ACC112 (cell line): Measurements from ENCODE around the gene LY86.
A peak's percentile ranks its signal among the peaks of the same experiment; 100 is the strongest.

ENCODE experiments used
- H2AFZ ChIP-seq: fragments of 200-600 bp; sonication (generic); one replicate; pipeline ENCODE4 v1.6.0; 2017; ENCODE audit warnings: antibody characterized with exemption, low read length; ENCODE audit not compliant: unreplicated experiment
- H3K27ac ChIP-seq: fragments of 200-600 bp; sonication (generic); 2 replicates; pipeline ENCODE4 v1.5.1; 2014; ENCODE audit warnings: low read depth, mild to moderate bottlenecking, antibody characterized with exemption, low read length, moderate library complexity
- H3K27me3 ChIP-seq: fragments of 200-600 bp; sonication (generic); 2 replicates; pipeline ENCODE4 v1.6.1; 2014; ENCODE audit warnings: mild to moderate bottlenecking, antibody characterized with exemption, low read length, moderate library complexity, mixed read lengths; ENCODE audit not compliant: insufficient read depth
- H3K36me3 ChIP-seq: fragments of 200-600 bp; sonication (generic); 2 replicates; pipeline ENCODE4 v1.6.1; 2016; ENCODE audit warnings: mild to moderate bottlenecking, antibody characterized with exemption, low read length, moderate library complexity, mixed read lengths; ENCODE audit not compliant: insufficient read depth
- H3K4me1 ChIP-seq: fragments of 200-600 bp; sonication (generic); one replicate; pipeline ENCODE4 v1.6.1; 2016; ENCODE audit warnings: low read length, mixed read lengths; ENCODE audit not compliant: insufficient read depth, unreplicated experiment, control insufficient read depth
- H3K4me3 ChIP-seq: fragments of 200-600 bp; sonication (generic); 2 replicates; pipeline ENCODE4 v1.5.1; 2014; ENCODE audit warnings: mild to moderate bottlenecking, low read depth, low read length
- H3K79me2 ChIP-seq: fragments of 200-600 bp; sonication (generic); one replicate; pipeline ENCODE4 v1.6.0; 2016; ENCODE audit warnings: low read length; ENCODE audit not compliant: control insufficient read depth, unreplicated experiment, insufficient read depth

LY86 gene

GRCh38 chr6:6686176-6686575, 97.7 kb downstream of the LY86 start:
- no peaks in the 10 kb centered on the region for H3K36me3 ChIP-seq
- peaks cover 18% of the 10 kb centered on the region for H3K4me1 ChIP-seq
- H3K27me3 ChIP-seq: peaks cover 22% of the 10 kb centered on the region
- H3K27ac ChIP-seq: no peak overlapping the region
- no peaks in the 10 kb centered on the region for H3K79me2 ChIP-seq
- H3K4me3 ChIP-seq: no peak overlapping the region
- no peak overlapping the region for H2AFZ ChIP-seq

DNA sequence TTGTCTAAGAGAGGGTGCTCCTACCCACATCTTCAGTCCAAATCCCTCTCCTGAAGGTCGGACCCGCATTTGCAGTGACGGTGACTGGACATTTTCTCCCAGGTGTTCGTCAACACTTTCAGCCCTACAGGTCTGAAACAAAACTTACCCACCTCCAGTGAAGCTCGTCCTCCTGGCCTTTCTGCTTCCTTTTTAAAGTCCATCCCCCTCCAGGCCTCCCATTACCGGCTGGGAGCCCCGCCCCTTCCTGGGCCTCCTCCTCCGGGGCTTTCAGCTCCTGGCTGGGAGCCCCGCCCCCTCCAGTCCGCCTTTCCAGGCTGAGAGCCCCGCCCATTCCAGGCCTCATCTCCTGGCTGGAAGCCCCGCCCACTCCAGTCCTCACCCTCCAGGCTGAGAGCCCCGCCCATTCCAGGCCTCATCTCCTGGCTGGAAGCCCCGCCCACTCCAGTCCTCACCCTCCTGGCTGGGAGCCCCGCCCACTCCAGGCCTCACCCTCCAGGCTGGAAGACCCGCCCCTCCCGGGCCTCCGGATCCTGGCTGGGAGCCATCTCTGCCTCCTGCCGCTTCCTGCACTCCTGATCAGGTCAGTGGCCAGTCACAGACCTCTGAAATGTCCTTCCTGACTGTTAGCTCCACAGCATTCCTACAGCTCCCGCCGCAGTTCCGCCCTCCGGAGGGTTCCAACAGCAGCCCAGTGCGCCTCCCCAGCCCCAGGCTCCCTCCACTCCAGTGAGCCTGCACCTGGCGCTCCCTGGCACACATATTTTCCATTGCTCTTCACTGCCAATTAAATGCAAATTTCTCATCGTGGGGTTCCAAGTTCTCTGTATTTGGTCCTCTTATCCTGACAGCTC, 98.5 kb downstream of the LY86 start:
- Histone ChIP-seq H2AFZ (no peak overlapping the region), H3K27me3 (peaks cover 22% of the 10 kb centered on the region), H3K4me1 (peaks cover 18% of the 10 kb centered on the region), H3K79me2 (no peaks in the 10 kb centered on the region), H3K4me3 (no peak overlapping the region), H3K27ac (no peak overlapping the region), H3K36me3 (no peaks in the 10 kb centered on the region)

DNA sequence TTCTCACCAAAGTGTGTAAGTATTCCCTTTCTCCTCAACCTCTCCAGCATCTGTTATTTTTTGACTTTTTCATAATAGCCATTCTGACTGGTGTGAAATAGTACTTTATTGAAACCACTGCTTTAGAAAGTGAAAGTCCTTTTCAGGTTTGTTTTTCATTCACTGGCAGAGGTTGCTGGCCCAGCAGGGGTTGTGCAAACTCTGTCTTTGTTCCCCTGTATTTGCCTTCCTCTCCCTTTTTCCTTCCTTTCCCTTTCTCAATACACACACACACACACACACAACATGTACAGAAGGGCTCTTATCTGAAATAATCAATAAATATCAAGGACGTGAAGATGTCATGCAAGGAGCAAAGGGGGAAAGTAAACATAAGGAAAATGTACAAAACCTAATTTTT, 99.8 kb downstream of the LY86 start:
- Histone ChIP-seq H3K27ac (no peak overlapping the region), H2AFZ (peak overlapping the region; percentile 11), H3K79me2 (no peaks in the 10 kb centered on the region), H3K36me3 (no peaks in the 10 kb centered on the region), H3K27me3 (peaks cover 19% of the 10 kb centered on the region), H3K4me3 (no peak overlapping the region), H3K4me1 (peaks cover 18% of the 10 kb centered on the region)

DNA sequence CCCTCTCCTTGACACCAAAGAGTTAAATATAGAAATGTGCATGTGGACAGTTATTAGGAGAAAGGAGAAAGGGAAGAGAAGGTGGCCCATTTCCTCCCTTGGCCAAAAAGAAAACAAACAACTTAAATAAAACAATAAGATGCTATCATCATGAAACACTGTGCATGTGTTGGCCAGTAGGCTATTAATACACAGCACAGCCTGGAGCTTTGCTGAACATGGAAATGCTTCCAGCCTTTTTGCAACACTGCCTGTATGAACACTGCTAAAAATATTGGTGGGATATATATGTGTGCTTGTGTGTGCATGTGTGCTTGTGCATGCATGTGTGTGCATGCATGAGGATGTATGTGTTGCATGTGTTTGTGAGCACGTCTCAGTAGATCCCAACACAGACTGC, 100.4 kb downstream of the LY86 start:
- Histone ChIP-seq H3K79me2 (no peaks in the 10 kb centered on the region), H2AFZ (no peak overlapping the region), H3K27ac (no peak overlapping the region), H3K27me3 (peaks cover 13% of the 10 kb centered on the region), H3K4me1 (peaks cover 18% of the 10 kb centered on the region), H3K36me3 (no peaks in the 10 kb centered on the region), H3K4me3 (no peak overlapping the region)

- Histone ChIP-seq H3K27me3 (peaks cover 6% of the 10 kb centered on the region), H3K27ac (no peak overlapping the region), H2AFZ (peak overlapping the region; percentile 30), H3K4me1 (peaks cover 18% of the 10 kb centered on the region), H3K79me2 (no peaks in the 10 kb centered on the region), H3K36me3 (no peaks in the 10 kb centered on the region), H3K4me3 (no peak overlapping the region)
Measured at GRCh38 chr6:6689400-6690143, 101.1 kb downstream of the LY86 start.

DNA sequence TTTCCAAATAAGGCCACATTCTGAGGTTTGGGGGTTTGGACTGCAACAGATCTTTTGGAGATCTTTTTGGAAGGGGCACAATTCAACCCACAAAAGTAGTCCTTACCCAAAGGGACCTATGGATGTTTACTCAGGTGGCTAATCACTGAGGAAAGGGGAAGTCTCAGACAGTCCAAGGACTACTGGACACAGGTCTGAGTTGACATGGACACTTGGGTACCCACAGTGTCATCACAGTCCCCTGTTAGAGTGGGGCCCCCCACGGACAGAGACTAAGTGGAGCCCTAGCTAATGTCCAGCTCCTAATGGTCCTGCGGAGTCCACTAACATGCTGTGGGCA, 101.6 kb downstream of the LY86 start:
- no peak overlapping the region for H2AFZ ChIP-seq
- H3K79me2 ChIP-seq: no peaks in the 10 kb centered on the region
- H3K4me1 ChIP-seq: peaks cover 18% of the 10 kb centered on the region
- H3K27ac ChIP-seq: no peak overlapping the region
- peaks cover 1% of the 10 kb centered on the region; the same call in 1 of the 2 replicates for H3K27me3 ChIP-seq
- H3K36me3 ChIP-seq: no peaks in the 10 kb centered on the region
- no peak overlapping the region for H3K4me3 ChIP-seq

DNA sequence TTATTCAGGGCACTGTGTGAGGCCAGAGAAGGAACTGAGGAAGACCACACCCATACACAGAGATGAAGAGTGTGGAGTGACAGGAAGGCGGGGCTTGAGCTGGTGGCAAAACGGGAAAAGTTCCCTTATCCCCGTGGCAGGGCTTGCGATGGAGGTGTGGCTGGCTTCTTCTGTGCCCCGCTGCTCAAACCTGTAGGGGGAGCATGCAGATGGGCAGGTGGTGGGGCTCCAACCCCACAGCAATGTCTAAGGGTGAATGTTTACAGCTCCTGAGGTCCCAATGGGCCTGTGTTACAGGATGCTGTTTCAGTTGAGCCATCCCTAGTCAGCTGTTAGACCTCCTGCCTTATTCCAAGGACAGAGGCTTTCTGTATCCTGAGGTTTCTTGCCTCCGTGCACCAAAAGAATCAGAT, 105.9 kb downstream of the LY86 start:
- H3K4me1 ChIP-seq: peaks cover 15% of the 10 kb centered on the region
- no peak overlapping the region for H3K27ac ChIP-seq
- H3K79me2 ChIP-seq: no peaks in the 10 kb centered on the region
- H3K27me3 ChIP-seq: no peaks in the 10 kb centered on the region
- no peak overlapping the region for H2AFZ ChIP-seq
- H3K36me3 ChIP-seq: no peaks in the 10 kb centered on the region
- H3K4me3 ChIP-seq: no peak overlapping the region

GRCh38 chr6:6694825-6695624, 106.5 kb downstream of the LY86 start:
- no peaks in the 10 kb centered on the region for H3K27me3 ChIP-seq
- no peaks in the 10 kb centered on the region for H3K36me3 ChIP-seq
- no peak overlapping the region for H3K4me3 ChIP-seq
- no peak overlapping the region for H2AFZ ChIP-seq
- peaks cover 13% of the 10 kb centered on the region for H3K4me1 ChIP-seq
- no peak overlapping the region for H3K27ac ChIP-seq
- H3K79me2 ChIP-seq: no peaks in the 10 kb centered on the region

DNA sequence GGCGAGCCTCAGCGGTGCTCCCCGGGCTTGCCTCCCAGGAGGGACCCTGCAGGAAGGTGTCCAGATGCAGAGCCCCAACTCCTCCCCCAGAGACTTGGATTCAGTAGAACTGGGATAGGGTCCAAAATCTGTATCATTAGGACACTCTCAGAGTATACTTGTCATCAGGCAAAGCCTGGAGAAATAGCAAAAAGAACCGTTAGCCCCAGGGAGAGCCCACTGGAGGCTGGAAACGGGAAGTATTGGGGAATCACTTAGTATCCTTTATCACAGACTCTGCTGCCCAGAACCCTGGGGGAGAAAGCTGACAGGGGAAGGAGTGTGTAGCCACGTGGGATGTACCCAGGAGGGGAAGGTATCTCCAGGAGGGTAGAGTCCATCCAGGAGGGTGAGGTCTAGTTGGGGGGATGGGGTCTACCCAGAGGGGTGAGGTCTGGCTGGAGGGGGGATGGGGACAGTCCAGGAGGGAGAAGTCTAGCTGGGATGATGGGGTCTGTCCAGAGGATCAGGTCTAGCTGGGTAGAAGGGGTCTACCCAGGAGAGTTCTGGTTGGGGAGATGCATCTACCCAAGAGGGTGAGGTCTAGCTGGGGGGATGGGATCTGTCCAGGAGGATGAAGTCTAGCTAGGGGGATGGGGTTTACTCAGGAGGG, 107.2 kb downstream of the LY86 start:
- Histone ChIP-seq H2AFZ (no peak overlapping the region), H3K36me3 (no peaks in the 10 kb centered on the region), H3K4me3 (no peak overlapping the region), H3K27ac (no peak overlapping the region), H3K79me2 (no peaks in the 10 kb centered on the region), H3K27me3 (peaks cover 3% of the 10 kb centered on the region; the same call in 1 of the 2 replicates), H3K4me1 (peaks cover 17% of the 10 kb centered on the region)

DNA sequence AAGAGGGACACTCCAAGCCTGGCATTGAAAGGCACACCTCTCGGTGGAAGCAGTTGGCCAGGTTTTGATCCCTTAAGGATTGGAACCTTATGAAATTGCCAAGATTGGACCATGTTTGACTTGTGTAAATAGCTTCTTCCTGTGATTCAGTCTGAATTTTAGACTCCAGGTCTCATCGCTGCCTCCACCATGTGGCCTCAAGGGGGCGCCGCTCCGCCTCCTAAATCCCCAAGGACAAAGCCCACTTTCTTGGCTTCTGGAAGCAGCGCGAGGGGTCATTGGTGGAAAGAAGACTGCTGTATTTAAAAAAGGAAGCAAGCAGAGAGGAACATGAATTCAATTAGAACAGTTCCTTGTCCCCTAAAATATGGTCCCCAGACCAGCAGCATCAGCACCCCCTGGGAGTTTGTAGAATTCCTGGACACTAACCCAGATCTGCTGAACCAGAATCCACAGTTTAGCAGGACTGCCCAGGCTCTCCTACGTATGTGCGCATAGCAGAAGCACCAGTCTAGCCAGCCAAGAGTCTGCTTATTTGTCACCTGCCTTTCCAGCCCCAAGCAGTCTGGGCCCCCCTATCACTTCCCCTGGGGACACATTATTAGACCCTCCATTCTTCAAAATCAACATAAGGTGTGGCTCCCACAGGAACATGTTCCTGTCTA, 108.5 kb downstream of the LY86 start:
- Histone ChIP-seq H3K36me3 (no peaks in the 10 kb centered on the region), H3K27me3 (peaks cover 11% of the 10 kb centered on the region; the same call in 1 of the 2 replicates), H3K27ac (no peak overlapping the region), H3K4me1 (peaks cover 17% of the 10 kb centered on the region), H2AFZ (no peak overlapping the region), H3K79me2 (no peaks in the 10 kb centered on the region), H3K4me3 (no peak overlapping the region)
